HL-60 (cell line): ENCODE data around the gene CDKN2B.

Experiments used
- DNase-seq, 2 experiments: peaks; one replicate each; pipeline ENCODE4 v3.0.0-alpha.2; 2010 to 2020; ENCODE audit warnings: low read depth in 1 of 2, low spot score in 1 of 2
- H3K27ac ChIP-seq: fragments of 250-450 bp; sonication (Bioruptor Pico); replicated peaks from 2 replicates; pipeline ENCODE4 v1.5.1; 2020; ENCODE audit warnings: mild to moderate bottlenecking, moderate library complexity
- H3K27me3 ChIP-seq: fragments of 250-450 bp; sonication (Bioruptor Pico); 2 replicates; pipeline ENCODE4 v1.5.1; 2021; ENCODE audit warnings: mild to moderate bottlenecking, moderate library complexity; ENCODE audit not compliant: insufficient read depth, poor library complexity, severe bottlenecking
- H3K4me3 ChIP-seq: replicated peaks from 2 replicates; pipeline ENCODE4 v1.5.1; 2011; ENCODE audit warnings: mild to moderate bottlenecking, control low read depth, low read length; ENCODE audit not compliant: insufficient read depth
- CTCF ChIP-seq: IDR thresholded peaks from one replicate; pipeline ENCODE4 v1.5.1; 2011; ENCODE audit warnings: low read length, control low read depth, inconsistent platforms; ENCODE audit not compliant: insufficient read depth
- GABPA ChIP-seq: IDR thresholded peaks from 2 replicates; pipeline ENCODE4 v1.6.1; 2012; ENCODE audit warnings: low read depth
- POLR2AphosphoS5 ChIP-seq: IDR thresholded peaks from 2 replicates; pipeline ENCODE4 v1.6.1; 2012; ENCODE audit warnings: low read depth
- REST ChIP-seq: IDR thresholded peaks from 2 replicates; pipeline ENCODE4 v1.6.1; 2012; ENCODE audit warnings: low read depth; ENCODE audit not compliant: insufficient replicate concordance
- SPI1 ChIP-seq: IDR thresholded peaks from 2 replicates; pipeline ENCODE4 v1.6.1; 2012; ENCODE audit warnings: low read depth, mild to moderate bottlenecking, borderline replicate concordance

CDKN2B gene

DNA sequence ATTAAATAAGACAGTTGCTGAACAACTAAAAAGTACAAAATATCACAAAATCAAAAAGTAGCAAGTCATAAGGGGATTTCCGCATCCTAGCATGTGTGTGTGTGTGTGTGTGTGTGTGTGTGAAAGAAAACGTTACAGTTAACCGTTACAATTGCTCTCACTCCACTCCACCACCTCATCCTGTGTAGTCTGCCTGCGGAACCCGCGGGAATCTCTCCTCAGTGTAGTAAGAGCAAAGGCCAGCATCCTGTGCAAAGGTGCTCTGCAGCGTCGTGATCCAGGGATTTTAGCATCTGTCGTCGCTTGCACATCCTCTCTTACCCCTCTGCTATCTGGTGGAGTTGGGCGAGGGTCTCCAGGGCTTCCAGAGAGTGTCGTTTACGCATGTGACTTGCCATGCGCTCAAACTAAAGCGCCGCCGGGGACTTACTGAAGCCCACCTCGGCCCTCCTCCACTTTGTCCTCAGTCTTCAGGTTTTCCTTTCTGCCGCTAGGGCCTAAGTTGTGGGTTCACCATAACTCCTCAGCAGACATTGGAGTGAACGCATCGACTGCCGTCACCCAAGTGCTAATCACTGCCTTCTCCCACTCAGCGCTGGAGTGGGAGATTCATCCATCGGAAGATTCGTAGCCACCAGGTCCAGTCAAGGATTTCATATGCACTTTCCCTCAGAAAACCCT, 3.9 kb downstream of the CDKN2B start:
- DNase-seq = peak in 1 of 2 experiments; percentile 40
- Histone ChIP-seq H3K27me3 (no peaks in the 10 kb centered on the region), H3K27ac (peak overlapping the region; percentile 54), H3K4me3 (no peak overlapping the region)
- no peak for TF ChIP-seq POLR2AphosphoS5
- TF ChIP-seq GABPA = no peak
- TF ChIP-seq REST = no peak
- no peak for TF ChIP-seq CTCF
- TF ChIP-seq SPI1 = no peak

DNA sequence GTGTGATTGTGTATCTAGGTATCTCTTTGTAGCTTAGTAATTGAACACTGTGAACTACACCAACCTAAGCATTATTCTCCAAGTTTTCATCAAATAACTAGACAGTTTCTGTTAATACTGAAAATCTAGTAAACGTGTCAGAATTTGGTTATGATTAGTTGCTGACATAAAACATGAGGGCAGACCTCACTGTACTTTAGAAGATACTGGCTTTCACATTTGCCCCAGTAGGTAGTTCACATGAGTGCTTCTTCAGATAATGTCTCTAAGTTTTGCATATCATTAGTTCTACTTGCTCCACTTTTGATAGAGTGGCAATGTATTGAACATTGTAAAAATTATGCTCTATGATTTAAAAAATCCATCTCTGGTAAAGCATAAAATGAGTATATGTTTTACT, 7.1 kb downstream of the CDKN2B start:
- Histone ChIP-seq H3K4me3 (no peak overlapping the region), H3K27ac (no peak overlapping the region), H3K27me3 (no peaks in the 10 kb centered on the region)
- DNase-seq = no peak
- TF ChIP-seq POLR2AphosphoS5 (no peak), GABPA (no peak), CTCF (no peak), REST (no peak), SPI1 (no peak)

DNA sequence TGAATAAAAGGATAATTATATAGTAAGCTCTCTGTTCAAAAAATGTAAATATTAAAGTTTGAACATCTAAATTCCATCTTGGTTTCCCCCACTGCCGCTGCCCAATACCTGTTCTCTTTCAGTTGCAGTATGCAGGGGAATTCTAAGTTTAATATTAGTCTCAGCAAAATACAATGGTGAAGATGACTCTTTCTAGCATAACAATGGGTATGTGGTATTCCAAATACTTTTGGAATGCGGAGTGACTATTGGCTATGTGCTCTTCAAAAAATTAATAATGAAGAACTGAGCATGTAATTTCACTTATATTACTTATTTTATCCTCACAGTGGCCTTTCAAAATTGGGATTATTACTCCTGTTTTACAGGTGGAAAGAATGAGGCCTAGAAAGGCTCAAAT, 11.1 kb downstream of the CDKN2B start:
- DNase-seq = no peak
- Histone ChIP-seq H3K27ac (no peak overlapping the region), H3K27me3 (no peaks in the 10 kb centered on the region), H3K4me3 (no peak overlapping the region)
- no peak for TF ChIP-seq REST
- TF ChIP-seq POLR2AphosphoS5 = no peak
- no peak for TF ChIP-seq SPI1
- TF ChIP-seq CTCF = no peak
- TF ChIP-seq GABPA = no peak
